ENCODE measurements around the gene TGM5.
"Not testable (repeated sequence)": the region's sequence is repeated elsewhere in the genome, so short reads cannot be mapped to it uniquely, and the experiment has no call there.

Gene TGM5, protein sequence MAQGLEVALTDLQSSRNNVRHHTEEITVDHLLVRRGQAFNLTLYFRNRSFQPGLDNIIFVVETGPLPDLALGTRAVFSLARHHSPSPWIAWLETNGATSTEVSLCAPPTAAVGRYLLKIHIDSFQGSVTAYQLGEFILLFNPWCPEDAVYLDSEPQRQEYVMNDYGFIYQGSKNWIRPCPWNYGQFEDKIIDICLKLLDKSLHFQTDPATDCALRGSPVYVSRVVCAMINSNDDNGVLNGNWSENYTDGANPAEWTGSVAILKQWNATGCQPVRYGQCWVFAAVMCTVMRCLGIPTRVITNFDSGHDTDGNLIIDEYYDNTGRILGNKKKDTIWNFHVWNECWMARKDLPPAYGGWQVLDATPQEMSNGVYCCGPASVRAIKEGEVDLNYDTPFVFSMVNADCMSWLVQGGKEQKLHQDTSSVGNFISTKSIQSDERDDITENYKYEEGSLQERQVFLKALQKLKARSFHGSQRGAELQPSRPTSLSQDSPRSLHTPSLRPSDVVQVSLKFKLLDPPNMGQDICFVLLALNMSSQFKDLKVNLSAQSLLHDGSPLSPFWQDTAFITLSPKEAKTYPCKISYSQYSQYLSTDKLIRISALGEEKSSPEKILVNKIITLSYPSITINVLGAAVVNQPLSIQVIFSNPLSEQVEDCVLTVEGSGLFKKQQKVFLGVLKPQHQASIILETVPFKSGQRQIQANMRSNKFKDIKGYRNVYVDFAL

DNA sequence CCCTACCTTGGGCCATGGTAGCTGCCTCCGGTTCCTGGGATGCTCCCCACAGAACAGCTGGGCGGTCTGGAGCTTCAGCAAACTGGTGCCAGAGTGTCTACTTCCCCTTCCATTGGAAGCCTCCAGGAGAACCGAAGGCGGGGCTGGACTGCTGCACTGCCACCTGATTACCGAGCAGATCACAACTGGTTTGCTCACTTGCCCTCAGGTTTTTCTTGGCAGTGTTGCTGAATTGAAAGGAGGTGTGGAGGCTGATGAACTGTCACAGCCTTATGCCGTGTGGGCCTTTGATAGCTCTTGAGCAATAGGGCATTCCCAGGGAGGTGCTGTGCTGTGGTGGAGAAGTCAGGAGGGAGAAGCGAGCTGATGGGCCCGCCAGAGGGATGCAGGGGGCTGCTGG, at the start of gene TGM5:
TSS of gene TGM5 (minus strand) at position 95 of the 400 bp plus-strand sequence. CDS start at position 16, 79 bp downstream.
- DNase-seq (ENCODE audit: low spot score): no peak

DNA sequence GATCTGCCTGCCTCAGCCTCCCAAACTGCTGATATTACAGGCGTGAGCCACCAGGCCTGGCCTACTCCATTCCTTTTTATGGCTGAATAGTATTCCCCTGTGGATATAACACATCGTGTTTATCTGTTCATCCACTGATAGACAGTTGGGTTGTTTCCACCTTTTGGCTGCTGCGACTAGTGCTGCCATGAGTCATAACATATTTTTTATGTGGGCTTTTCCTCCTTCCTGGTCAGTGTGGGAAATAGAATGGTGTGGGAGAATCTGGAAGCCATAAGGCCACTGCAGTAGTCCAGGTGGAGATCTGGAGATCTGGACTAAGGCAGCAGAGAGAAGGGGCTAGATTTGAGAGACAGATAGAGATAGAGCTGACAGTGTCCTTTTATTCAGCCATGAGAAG, 47.4 kb upstream of the TGM5 start:
- no peak for DNase-seq (ENCODE audit: low spot score)

DNA sequence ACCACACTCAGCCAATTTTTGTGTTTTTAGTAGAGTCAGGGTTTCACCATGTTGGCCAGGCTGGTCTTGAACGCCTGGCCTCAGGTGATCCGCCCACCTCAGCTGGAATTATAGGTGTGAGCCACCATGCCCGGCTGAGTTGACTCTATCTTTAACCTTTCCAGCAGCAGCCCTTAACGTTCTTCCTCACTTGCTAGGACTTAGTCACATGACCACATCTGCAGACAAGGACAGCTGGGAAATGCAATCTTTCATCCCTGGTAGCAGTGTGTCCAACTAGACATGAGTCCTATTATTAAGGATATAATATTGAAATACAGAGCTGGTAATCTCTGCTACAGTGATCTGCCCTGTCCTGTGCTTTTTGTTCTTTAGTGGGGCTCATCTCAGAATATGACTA, 45.6 kb upstream of the TGM5 start:
- no peak for DNase-seq (ENCODE audit: low spot score)

DNA sequence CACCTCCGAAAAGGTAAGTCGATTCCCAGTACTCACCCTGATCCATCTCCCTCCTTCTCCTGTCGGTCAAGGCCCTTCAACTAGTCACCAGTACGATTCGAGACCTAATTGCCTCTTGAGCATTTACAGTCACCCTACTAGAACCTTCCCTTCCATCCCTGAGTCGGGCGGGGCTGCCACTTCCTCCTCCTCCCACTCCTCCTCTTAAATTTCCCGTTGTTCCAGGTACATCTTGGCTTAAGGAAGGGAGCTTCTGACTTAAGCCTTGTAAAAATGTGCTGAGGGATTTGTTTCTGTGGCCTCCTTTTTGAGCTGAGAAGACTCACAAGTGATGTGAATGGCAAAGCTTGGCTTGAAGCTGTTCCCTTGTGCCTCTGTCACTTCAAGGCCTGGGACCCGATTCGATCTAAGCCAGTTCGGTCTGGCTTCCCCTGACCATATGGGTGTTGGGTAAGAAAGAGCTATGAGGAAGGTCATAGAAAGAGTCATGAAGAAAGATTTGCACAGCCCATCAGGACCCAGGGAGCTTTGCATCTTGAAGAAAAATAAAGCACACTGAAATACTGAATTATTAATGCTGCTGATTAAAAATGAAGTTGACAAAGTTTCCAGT, 35.6 kb upstream of the TGM5 start, which contains the start of gene TGM7:
TSS of gene TGM7 (minus strand) at position 51 of the 613 bp plus-strand sequence.
- DNase-seq (ENCODE audit: low spot score): no peak

DNA sequence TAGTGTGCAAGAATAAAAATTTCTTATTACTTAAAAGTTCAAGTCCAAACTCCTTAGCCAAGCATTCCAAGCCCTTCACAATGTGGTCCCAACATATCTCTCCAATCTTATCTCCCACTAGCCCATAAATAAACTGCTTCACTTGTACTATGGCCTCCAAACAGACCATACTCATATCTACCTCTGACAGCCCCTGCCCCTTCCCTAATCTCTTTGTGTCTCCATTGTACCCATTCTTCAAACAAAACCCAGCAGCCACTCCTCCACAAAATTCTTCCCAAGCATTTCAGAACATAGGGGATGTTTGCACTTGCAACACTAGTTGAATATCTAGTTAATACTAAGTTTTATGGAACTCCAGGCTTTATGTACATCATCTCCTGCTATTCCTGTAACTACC, 33.2 kb upstream of the TGM5 start:
- no peak for DNase-seq (ENCODE audit: low spot score)

DNA sequence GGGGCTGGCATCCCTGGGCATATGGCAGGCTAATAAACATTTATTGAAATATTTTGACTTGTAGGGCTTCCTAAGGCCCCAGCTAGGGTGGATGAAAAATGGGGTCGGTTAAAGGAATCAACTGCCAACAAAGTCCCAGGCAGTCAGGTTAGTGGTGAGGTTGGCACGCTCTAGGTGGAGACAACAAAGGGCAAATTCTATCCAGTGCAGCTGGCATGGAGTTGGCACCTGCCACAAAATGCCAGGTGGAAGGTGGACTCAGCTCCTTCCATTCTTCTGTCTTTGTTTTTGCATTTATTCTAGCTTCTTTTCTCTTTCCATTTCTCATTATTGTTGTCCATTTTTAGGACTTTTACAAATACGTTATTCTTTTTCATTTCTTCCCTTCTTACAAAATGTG, 32.7 kb upstream of the TGM5 start:
- DNase-seq (ENCODE audit: low spot score): peak; percentile 54

DNA sequence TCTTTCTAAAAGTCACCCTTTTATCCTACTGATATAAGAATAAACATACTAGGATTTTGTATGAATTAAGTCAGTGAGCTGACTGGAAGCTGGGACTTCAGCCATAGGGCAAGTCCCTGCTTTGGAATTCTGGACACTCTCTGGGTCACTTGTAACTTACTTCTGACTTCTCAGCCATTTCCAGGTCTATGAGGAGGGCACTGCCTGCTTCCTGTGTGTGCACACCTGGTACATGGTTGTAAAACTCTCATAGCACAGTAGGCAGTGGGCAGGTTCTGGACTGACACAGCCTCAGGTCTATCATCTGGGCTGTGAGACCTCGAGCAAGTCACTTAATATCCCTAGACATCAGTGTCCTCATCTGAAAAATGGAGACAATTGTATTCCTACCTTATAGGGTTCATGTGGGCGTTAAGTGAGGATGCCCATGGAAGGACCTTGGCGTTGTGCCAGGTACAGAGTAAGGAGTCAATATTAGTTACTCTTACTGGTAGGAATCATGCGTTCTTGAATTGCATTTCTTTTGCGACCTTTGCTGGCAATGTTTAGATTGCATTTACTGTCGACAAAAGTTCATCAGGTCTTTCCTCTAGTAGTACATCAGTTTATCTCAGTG, 27.5 kb upstream of the TGM5 start:
- DNase-seq (ENCODE audit: low spot score): no peak

DNA sequence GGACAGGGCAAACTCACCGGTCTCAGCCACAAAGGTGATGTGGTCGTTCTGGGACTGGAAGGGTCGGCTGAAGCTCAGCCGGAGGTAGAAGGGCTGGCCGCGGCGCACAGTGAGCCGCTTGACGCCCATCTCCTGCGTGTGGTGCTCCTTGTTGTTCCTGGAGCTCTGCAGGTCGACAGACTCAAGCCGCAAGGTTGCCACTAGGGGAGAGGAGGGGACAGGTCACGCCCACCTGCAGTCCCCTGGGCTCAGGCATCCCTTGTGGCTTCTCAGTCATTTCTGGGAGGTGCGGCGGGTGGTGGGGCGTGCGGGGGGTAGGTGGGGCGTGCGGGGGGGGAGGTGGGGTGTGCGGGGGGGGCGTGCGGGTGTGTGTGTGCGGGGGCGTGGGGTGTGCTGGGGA, 26.7 kb upstream of the TGM5 start:
- DNase-seq (ENCODE audit: low spot score): no peak

DNA sequence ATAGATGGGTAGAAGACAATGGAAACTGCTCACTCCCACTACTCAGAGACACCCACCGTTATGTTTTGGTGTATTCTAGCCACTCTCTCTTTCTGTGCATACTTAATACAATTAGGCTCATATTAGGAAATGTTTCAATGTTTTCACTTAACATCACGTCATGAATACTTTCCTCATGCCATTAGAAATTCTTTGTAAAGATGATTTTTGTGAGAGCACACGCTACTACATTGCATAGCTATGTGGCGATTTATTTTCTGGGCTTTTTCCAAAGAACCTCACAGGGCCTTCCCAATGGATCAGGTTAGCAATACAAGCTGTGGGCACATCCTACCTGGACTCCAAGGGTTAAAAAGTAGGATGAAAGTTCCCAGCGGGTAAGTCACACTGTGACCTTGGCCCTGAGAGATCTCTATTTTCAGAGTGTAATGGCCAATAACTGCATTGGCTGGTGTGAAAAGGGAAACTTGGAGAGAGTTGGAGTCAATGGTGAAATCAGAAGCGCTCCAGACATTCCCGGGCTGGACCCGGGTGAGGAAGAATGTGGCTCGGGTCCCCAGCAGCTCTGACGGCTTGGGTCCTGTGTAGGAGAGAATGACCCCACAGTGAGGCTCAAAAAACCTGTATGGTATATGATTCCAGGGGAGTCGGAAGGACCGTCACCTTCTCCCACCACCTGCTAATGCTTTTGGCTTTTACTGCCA, 25.8 kb upstream of the TGM5 start:
- DNase-seq (ENCODE audit: low spot score): no peak

DNA sequence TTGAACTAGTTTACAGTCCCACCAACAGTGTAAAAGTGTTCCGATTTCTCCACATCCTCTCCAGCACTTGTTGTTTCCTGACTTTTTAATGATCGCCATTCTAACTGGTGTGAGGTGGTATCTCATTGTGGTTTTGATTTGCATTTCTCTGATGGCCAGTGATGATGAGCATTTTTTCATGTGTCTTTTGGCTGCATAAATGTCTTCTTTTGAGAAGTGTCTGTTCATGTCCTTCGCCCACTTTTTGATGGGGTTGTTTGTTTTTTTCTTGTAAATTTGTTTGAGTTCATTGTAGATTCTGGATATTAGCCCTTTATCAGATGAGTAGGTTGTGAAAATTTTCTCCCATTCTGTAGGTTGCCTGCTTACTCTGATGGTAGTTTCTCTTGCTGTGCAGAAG, 22.9 kb upstream of the TGM5 start:
- not testable (repeated sequence) for DNase-seq (ENCODE audit: low spot score)

DNA sequence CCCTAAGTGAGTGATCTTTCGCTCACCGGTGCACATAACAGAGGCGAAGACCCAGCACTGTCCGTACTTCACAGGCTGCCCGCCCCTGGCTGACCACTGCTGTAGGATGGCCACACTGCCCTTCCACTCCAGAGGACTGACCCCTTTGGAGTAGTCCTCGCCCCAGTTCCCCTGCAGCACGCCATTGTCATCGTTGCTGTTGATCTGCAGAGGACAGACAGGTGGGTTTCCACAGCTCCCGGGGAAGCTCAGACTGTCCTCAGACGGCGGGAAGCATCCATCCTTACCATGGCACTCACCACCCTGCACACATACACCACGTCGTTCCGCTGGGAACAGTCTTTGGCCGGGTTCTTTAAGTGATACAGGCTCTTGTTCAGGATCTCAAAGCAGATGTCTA, 20.5 kb upstream of the TGM5 start:
- DNase-seq (ENCODE audit: low spot score): no peak

DNA sequence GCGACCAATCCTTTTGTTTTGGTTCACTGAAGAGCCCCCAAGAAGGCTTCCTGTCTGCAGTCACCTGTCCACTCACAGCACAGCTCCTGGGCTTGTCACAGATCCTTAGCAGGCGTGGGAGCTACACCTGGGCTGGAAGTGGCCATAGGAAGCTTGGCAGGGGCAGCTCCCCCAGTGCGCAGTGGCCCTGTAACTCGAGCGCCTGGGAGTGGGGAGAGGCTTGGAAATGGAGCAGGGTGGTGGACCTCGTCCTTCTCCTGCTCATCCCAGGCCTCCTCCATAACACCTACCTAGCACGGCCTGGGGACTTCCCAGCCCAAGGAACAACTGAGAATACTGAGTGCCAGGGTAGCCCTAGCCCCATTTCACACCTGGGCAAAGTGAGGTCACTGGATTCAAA, 19.3 kb upstream of the TGM5 start:
- DNase-seq (ENCODE audit: low spot score): no peak

DNA sequence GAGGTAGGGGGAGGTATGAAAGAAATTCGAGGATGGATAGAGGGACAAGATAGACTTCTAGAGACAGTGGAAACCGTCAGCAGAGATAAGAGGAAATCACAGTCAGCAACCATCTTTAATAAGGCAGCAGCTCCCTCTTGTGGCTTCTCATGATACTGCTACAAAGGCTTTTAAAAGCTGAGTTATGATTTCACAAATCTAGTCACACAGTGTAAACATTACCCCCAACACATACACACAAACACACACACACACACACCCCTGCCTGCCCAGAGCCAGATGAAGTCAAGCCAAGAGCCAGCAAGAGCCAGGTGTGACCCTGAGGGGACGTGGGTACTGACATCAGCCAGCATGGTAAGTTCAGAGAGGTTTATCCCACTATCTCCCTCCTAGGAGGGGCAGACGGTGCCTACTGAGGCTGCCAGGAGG, 18.9 kb upstream of the TGM5 start:
- peak; percentile 76 for DNase-seq (ENCODE audit: low spot score)

DNA sequence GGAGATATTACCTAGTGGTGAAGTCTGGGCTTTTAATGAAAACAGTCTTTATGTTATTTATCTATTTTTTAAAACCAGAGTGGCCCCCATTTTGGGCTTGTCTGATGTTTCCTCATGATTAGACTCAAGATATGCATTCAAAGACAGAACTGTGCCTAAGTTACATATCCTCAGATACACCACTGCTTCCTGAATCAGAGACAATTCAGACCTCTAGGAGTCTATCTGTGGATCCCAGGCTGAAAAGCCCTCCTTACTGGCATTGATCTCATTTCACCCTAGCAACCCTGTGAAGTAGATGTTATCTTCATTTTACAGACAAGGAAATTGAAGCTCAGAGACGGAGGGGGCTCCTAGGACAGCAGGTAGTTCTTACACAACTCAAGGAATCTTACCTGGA, 16.8 kb upstream of the TGM5 start:
- DNase-seq (ENCODE audit: low spot score): no peak

DNA sequence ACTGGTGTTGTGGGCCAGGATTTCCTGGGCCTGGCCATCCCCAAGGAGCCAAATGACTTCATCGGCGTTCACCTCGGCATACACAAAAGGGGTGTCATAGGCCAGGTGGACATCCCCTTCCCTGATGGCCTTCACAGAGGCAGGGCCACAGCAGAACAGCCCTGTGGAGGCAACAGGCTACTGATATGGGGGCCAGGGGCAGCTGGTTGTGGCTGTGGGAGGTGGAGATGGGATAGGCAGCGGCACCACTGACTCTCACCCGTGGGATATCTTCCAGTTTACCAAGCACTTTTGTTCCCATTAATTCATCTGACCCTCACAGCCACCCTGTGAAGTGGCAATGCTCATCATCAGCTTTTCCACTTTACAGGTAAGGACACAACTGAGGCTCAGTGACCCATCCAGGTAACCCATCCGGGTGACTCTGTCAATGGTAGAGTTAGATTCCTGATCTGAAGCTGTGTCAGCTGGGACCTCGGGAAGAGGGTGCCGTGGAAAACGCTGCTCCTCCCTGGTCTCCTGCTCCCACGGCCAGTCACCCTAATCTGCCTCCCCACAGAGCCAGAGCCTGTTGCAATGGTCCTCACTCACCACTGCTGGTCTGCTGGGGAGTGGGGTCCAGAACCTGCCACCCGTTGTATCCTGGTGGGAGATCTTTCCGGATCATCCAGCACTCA, 15.3 kb upstream of the TGM5 start:
- DNase-seq (ENCODE audit: low spot score): no peak

DNA sequence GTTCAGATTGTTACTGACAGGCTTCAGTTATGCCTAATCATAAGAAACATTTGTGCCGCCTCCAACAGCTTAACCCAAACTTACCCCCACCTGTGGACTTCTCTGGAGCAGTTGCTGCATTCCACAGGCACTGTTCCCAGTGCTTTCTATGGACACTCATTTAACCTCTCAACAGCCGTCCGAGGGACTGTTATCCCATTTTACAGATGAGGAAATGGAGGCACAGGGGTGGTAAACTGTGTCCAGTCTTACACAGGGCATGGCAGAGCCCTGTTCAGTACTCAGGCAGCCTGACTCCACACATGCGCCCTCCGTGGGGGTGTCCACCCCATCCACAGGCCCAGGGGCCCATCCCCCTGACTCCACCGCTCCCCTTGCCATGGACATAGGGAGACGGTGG, 14.3 kb upstream of the TGM5 start:
- no peak for DNase-seq (ENCODE audit: low spot score)

DNA sequence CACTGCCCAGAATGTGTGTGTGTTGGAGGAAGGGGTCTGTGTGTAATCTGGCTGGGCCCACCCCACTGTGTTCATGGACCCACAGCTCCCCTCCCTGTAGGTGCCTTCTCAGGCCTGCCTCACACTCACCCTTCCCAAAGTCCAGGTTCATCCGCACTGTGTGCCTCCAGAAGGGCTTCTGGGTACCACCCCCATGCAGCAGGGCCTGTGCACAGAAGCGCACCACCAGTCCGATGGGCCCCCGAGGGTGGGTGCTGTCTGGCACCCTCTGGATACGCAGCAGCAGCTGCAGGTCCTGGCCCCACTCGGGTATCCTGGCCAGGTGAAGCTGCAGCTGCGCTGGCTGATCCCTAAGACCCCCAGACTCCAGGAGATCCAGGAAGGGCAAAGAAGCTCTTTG, 12.8 kb upstream of the TGM5 start:
- DNase-seq (ENCODE audit: low spot score): no peak

DNA sequence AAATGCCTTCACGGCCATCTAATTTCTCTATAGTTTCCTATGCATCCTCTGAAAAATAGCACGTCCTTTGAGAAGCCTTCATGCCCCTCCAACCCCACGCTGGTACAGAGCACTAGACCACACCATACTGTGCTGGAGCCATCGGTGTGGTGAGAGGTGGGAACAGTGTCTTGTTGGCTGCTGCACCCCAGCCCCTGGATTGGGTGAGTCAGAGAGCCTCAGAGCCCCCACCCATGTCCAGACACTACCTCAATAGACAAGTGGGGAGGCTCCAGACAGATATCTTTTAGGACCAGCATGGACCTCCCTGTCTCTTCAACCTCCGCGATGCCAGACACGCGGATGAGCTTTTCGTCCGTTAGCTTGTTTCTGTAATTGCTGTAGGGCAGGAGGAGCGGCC, 12.1 kb upstream of the TGM5 start:
- no peak for DNase-seq (ENCODE audit: low spot score)

DNA sequence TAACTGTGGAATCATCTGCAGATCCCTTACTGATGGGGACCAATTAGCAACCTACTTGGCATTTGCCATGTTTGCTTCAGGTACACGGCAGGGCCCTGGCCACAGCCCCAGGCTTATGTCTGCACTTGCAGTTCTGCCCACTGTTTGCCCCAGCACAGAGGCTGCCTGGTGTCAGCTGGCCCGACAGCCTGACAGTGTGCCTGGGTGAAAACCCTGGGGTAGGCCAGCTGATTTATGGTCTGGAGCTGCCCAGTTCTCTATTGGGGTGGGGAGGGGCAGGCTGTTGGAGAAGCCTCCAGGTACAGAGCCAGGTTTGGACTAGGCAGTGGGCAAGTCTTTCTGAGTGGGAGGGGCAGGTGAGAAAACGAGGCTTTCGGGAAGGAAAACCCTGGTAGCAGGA, 11.2 kb upstream of the TGM5 start:
- peak; percentile 62 for DNase-seq (ENCODE audit: low spot score)

DNA sequence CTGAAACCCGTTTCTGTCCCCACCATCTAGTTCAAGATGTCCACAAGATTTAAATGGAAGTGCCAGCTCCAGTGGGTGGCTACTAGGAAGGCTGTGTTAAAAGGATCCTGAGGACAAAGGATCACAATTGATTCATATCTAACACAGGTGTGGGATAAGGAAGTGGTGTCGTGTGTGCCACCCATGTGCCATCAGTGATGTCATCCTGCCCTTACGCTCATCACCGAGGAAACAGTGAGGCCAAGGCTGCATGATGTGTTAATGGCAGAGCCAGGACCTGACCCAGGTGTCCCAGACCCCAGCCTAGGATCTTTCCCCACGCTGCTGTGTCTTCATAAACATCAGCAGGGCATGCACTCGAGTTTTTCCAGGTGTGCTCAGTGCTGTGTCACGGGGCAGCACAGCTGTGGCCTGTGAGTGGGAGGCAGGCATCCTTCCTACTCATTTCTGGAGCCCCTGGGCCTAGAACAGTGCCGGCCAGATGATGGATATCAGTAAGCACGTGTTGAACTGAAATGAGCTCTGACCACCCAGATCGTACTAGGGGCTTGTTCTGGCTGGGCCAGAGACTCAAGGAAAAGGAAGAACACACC, 10.6 kb upstream of the TGM5 start:
- no peak for DNase-seq (ENCODE audit: low spot score)

Measured in cerebellar cortex (tissue), 1 donor.